Kidney glomerular epithelial cell (primary cell): ENCODE data around the gene PSEN1.
"Not testable (repeated sequence)": the region's sequence is repeated elsewhere in the genome, so short reads cannot be mapped to it uniquely, and the experiment has no call there.

Experiments used
- DNase-seq: peaks from one replicate; lab custom pipeline; 2025; lab: John Stamatoyannopoulos, UW

The PSEN1 gene

DNA sequence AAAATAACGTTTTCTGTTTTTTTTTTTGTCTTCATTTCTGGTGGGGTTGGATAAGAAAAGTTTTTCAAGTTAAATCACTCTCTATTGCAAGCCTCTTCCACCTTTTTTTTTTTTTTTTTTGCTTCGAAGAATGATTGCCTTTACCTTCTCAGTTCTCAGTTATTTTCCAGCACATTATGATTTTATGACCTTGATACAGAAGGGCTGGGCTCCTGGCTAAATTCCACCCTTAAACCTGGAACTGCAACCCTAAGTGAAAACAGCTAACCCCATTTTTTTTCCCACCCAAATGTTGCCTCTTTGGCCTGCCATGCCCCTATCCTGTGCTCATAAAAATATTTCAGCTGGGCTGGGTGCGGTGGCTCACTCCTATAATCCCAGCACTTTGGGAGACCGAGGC lies 31.4 kb downstream of the PSEN1 start:
- no peak for DNase-seq

DNA sequence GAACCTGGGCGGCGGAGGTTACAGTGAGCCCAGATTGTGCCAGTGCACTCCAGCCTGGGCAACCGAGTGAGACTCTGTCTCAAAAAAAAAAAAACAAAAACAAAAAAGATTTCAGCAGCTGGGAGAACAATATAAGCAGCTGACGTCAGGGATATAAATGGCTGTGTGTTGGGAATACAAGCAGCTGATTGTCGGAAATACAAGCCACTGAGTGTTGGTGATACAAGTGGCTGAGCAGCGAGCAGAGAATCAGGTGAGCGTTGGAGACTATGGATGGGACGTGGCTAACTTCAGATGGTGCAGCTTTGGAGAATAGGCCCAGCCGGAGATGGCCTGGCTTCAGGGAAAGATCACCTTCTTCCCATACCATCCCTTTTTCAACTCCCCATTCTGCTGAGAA lies 32.0 kb downstream of the PSEN1 start:
- DNase-seq: no peak

DNA sequence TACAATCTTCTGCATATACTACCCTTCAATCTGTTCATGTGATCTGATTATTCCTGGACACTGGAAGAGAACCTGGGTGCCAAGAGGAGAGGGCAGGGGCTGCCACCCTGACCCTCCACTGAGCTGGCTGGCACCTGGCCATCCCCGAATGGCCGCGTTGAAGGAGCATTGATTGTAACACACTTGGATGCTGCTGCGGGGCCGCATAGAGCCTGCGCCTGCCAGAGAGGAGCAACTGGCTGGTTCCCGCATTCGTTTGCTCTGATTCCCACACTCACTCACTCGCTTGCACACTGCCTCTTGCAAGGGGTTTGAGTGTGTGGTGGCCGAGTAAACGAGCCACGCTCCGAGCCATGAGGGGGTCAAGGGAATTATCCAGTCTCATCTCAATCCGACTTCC lies 32.4 kb downstream of the PSEN1 start:
- no peak for DNase-seq

GRCh38 chr14:73169855-73170254 lies 33.5 kb downstream of the PSEN1 start:
- not testable (repeated sequence) for DNase-seq

- no peak for DNase-seq
Measured at GRCh38 chr14:73170686-73171085, 34.4 kb downstream of the PSEN1 start.

DNA sequence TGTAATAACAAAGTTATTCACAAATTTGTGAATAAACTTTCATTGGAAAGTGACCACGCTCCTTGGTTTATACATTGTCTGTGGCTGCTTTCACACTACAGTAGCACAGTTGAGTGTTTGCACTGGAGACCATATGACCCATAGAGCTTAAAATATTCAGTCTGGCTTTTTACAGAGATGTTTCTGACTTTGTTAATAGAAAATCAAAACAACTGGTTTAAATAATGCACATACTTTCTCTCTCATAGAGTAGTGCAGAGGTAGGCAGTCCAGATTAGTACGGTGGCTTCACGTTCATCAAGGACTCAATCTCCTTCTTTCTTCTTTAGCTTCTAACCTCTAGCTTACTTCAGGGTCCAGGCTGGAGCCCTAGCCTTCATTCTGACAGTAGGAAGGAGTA lies 36.2 kb downstream of the PSEN1 start:
- no peak for DNase-seq

GRCh38 chr14:73173092-73173735 lies 36.9 kb downstream of the PSEN1 start:
- DNase-seq: no peak

- DNase-seq: no peak
Measured at GRCh38 chr14:73176685-73177084, 40.4 kb downstream of the PSEN1 start.

- peak; percentile 34 for DNase-seq
Measured at GRCh38 chr14:73180385-73180805, 44.1 kb downstream of the PSEN1 start.

DNA sequence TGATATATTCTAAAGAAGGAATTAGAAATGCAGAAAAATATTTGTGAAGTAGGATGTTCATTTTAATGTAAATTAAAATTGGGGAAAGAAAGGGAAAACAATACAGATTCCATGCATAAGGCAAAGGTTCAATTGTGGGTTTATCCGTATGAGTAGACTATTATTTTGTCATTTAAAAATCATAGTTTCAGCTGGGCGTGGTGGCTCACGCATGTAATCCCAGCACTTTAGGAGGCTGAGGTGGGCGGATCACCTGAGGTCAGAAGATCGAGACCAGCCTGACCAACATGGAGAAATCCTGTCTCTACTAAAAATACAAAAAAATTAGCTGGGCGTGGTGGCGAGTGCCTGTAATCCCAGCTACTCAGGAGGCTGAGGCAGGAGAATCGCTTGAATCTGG lies 44.7 kb downstream of the PSEN1 start:
- not testable (repeated sequence) for DNase-seq

GRCh38 chr14:73188501-73188911 lies 52.2 kb downstream of the PSEN1 start:
- no peak for DNase-seq

GRCh38 chr14:73189651-73190050 lies 53.3 kb downstream of the PSEN1 start:
- DNase-seq: no peak

- DNase-seq: no peak
Measured at GRCh38 chr14:73191441-73191840, 55.1 kb downstream of the PSEN1 start.

DNA sequence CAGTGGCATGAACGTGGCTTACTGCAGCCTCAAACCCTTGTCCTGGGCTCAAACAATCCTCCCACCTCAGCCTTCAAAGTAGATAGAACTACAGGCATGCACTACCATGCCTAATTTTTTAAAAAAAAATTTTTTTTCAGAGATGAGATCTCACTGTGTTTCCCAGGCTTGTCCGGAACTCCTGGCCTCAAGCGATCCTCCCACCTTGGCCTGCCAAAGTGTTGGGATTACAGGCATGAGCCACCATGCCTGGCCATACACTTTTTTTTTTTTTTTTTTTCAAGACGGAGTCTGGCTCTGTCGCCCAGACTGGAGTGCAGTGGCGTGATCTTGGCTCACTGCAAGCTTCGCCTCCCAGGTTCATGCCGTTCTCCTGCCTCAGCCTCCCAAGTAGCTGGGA lies 58.0 kb downstream of the PSEN1 start:
- not testable (repeated sequence) for DNase-seq

- no peak for DNase-seq
Measured at GRCh38 chr14:73198253-73198652, 61.9 kb downstream of the PSEN1 start.

GRCh38 chr14:73203527-73203926 lies 67.2 kb downstream of the PSEN1 start:
- DNase-seq: no peak

DNA sequence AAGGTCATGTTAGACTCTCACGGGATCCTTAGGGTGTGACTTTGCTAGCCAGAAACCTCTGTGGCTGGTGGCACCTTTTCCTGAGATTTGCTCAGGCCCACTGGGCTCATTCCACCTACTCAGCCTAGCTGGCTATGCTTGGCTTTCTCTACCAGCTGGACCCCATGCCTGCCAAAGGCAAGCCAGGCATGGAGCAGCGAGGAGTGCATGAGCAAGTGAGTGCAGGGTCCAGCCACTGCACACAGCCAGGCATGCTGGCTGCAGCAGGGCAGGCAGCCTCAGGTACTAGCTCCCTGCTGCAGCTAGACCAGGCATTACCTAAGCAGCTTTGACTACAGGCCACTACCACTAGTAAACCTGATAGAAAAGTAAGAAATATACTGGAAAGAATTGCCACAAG lies 71.3 kb downstream of the PSEN1 start:
- DNase-seq: no peak

DNA sequence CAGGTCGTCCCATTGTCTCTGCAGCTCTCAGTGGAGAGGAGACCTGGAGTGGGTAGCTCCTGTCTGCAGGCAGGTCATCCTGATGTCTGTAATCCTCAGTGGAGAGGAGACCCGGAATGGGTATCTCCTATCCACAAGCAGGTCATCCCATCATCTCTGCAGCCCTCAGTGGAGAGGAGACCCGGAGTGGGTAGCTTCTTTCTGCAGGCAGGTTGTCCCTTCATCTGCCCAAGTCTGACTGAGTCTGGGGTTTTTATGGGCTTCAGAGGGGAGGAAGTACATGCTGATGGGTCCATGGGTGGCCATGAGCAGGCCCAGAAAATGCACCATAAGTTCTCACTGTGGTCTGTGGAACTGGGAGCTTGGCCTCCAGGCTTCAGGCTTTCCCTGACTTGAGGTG lies 72.1 kb downstream of the PSEN1 start:
- DNase-seq: no peak

DNA sequence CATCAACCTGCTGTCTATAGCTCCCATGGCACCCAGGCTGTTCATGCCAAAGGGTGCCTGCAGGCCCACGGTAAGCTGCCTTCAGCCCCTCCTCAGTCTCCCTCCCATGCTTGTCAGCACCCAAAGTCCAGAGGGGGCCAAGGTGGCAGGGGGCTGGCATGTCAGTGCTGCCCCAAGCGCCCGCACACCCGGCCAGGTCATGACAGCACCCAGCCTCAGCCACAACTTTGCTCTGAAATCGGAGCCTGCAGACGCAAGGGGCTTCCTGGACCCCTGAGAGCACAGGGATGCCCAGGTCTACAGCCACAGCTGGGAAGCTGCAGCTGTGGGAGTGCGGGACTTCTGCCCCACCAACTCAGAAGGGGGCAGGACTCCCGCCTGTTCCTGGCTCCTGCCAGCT lies 72.5 kb downstream of the PSEN1 start:
- DNase-seq: no peak

- DNase-seq: peak; percentile 69
Measured at GRCh38 chr14:73209953-73210352, 73.6 kb downstream of the PSEN1 start.

DNA sequence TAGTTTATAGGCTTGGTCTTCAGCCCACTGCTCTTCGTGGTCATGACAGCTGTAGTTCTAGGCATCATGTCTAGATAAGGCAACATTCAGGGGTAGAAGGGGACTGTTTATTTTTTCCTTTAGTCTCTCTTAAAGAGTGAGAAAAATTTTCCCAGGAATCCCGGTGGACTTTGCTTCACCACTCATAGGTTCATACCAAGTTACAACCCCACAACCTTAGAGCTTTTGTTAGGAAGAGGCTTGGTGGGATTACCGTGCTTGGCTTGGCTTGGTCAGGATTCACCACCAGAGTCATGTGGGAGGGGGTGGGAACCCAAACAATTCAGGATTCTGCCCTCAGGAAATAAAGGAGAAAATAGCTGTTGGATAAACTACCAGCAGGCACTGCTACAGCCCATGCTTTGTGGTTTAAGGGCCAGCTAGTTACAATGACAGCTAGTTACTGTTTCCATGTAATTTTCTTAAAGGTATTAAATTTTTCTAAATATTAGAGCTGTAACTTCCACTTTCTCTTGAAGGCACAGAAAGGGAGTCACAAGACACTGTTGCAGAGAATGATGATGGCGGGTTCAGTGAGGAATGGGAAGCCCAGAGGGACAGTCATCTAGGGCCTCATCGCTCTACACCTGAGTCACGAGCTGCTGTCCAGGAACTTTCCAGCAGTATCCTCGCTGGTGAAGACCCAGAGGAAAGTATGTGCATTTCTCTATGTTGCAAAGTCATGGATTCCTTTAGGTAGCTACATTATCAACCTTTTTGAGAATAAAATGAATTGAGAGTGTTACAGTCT lies 75.1 kb downstream of the PSEN1 start:
- DNase-seq: no peak

DNA sequence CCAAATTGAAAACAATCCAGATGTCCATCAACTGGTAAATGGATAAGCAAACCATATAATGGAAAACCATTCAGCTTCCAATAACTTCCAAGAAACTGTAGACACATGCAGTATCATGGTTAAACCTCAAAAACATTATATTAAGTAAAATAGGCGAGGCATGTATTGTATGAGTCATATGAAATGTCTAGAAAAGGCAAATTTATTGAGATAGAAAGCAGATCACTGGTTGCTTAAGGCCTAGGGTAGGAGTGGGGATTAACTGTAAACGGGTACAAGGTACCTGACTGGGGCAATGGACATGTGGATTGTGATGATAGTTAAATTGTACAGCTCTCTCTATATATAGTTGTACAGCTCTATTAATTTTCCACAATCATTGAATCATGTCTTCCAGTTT lies 79.7 kb downstream of the PSEN1 start:
- no peak for DNase-seq

DNA sequence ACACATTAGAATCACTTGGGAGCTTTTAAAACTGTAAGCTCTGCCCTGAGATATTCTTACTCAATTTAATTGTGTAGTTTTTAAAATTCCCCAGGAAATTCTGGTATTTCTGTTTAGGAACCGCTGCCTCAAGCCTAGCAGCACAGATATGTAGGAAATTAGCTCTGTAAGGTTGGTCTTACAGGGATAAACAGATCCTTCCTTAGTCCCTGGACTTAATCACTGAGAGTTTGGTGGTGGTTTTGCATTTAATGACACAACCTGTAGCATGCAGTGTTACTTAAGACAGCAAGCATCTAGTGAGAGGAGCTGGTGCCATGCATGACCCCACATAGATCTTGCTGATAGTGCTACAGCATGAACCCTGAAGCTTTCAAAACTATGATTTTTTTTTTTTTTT lies 81.1 kb downstream of the PSEN1 start:
- no peak for DNase-seq

DNA sequence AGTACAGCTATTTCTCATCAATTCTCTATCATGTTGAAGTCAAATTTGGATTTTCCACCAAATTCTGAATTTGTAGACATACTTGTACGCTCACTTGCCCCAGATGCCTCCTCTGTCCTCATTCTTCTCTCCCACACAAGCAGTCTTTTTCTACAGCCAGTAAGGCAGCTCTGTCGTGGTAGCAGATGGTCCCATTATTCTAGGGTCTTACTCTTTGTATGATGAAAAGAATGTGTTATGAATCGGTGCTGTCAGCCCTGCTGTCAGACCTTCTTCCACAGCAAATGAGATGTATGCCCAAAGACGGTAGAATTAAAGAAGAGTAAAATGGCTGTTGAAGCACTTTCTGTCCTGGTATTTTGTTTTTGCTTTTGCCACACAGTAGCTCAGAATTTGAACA lies 83.8 kb downstream of the PSEN1 start:
- no peak for DNase-seq
